Measurements from ENCODE around the gene SYNGR3.

SYNGR3 gene

DNA sequence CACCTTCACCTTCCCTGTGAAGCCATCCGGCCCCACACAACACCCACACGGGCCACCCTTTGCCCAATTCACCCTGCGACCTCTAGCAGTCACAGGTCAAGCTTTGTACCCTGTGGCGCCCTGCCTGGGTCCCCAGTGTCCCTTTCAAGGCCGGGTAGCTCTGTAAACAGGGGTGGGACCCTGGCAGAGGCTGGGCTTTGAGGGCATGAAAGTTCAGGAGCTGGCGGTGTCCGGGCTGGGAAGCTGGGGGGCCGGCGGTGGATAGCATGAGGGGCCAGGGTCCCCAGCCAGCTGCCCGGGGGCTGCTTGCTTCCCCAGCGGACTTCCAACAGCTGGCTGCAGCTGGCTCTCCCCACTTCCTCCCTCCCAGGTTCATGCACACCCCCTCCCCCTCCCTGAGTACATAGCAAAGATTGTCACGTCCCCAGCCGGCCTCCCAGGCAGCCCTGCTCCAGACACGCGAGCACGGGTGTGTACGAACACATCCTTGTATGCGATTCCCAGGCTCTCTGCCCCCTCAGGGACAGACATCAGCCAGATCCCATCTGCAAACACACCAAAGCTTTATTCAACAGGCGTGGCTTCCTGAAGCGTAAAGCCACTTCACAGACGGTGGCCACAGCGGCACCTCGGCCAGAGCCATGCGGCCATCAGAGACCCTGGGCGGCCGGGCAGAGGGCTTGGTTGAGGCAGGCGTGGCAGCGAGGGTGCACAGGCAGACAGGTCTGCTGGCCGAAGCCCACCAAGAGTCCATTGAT, 49.7 kb downstream of the SYNGR3 start:
- TF ChIP-seq, protein P1, sequence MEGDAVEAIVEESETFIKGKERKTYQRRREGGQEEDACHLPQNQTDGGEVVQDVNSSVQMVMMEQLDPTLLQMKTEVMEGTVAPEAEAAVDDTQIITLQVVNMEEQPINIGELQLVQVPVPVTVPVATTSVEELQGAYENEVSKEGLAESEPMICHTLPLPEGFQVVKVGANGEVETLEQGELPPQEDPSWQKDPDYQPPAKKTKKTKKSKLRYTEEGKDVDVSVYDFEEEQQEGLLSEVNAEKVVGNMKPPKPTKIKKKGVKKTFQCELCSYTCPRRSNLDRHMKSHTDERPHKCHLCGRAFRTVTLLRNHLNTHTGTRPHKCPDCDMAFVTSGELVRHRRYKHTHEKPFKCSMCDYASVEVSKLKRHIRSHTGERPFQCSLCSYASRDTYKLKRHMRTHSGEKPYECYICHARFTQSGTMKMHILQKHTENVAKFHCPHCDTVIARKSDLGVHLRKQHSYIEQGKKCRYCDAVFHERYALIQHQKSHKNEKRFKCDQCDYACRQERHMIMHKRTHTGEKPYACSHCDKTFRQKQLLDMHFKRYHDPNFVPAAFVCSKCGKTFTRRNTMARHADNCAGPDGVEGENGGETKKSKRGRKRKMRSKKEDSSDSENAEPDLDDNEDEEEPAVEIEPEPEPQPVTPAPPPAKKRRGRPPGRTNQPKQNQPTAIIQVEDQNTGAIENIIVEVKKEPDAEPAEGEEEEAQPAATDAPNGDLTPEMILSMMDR (IDR thresholded peaks at IDR 0.05; ENCODE audit: insufficient read depth, low read length, poor library complexity, severe bottlenecking): no peak
- Histone ChIP-seq H3K4me3 (replicated peaks; ENCODE audit: low read depth, low read length) (no peak overlapping the region), H3K27me3 (replicated peaks; ENCODE audit: control insufficient read depth, insufficient read depth, low read length) (no peaks in the 10 kb centered on the region), H3K36me3 (ENCODE audit: control insufficient read depth, insufficient read depth, low read length) (no peaks in the 10 kb centered on the region)
- no peak for DNase-seq (ENCODE audit: extremely low read depth, insufficient read length)

DNA sequence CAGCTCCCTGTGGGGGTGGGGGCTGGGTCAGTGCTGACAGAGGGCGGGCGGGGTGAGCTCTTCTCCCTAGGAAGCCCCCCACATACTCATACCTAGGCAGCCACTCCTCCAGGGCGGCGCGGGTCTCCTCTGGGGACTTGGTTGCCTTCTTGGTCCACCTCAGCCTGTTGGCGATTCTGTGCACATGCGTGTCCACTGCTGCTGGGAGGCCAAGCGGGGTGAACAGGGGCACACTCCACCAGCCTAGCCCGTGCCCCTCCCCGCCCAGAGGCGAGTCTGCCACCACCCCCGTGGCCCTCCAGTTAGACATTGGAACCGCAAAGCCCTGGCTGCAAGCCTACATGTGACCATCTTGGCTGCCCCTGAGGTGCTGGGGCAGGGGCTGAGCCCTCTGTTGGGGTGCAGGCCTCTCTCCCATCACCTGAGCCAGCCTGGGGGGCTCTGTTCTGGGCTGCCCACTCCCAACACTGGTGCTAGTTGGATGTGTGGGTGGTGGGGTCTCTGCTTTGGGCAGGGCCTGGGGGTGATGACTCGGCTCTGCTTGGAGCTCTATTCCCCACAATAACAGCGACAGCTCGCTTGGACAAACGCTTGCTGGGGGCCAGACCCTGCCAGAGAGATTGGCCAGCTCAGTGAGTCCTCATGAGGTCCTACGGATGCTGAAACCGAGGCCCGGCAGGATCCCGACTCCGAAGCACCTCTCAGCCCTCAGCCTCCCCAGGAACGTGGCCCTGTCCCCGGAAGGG, 50.4 kb downstream of the SYNGR3 start:
- Histone ChIP-seq H3K4me3 (replicated peaks; ENCODE audit: low read depth, low read length) (no peak overlapping the region), H3K27me3 (replicated peaks; ENCODE audit: control insufficient read depth, insufficient read depth, low read length) (no peaks in the 10 kb centered on the region), H3K36me3 (ENCODE audit: control insufficient read depth, insufficient read depth, low read length) (no peaks in the 10 kb centered on the region)
- no peak for DNase-seq (ENCODE audit: extremely low read depth, insufficient read length)
- TF ChIP-seq, protein P1 (IDR thresholded peaks at IDR 0.05; ENCODE audit: insufficient read depth, low read length, poor library complexity, severe bottlenecking): no peak

DNA sequence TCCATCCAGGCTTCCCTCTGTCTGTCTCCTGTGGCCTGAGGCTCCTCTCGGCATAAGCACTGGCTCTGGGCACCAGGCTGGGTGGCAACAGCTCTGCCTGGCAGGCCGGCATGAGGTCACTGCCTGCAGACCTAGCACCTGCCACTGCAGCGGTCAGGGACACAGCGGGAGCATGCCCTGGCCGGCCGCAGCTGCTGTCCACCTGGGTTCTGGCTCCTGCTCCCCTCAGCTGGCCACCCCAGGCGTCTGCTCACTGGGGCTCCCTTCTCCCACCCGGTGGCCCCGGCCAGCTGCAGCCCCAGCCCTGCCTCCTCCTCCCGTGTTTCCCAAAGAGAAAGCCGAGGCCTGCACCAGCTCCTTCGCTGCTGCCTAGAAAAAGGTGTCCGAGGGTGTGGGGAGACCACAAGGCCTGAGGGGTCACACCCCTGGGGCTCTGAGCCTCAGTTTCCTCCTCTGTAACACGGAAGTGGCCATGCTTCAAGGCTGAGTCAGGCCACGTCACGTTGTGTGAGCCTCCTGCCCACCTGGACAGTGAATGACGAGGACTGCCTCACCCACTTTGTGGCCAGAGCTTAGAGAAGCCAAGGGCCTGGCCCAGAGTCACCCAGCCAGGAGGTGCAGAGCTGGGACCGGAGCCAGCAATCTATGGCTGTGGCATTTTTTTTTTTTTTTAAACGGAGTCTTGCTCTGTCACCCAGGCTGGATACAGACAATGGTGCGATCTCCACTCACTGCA, 51.2 kb downstream of the SYNGR3 start:
- no peaks in the 10 kb centered on the region for H3K27me3 ChIP-seq (replicated peaks; ENCODE audit: control insufficient read depth, insufficient read depth, low read length)
- no peaks in the 10 kb centered on the region for H3K36me3 ChIP-seq (ENCODE audit: control insufficient read depth, insufficient read depth, low read length)
- no peak overlapping the region for H3K4me3 ChIP-seq (replicated peaks; ENCODE audit: low read depth, low read length)
- TF ChIP-seq, protein P1 (IDR thresholded peaks at IDR 0.05; ENCODE audit: insufficient read depth, low read length, poor library complexity, severe bottlenecking): no peak
- no peak for DNase-seq (ENCODE audit: extremely low read depth, insufficient read length)

DNA sequence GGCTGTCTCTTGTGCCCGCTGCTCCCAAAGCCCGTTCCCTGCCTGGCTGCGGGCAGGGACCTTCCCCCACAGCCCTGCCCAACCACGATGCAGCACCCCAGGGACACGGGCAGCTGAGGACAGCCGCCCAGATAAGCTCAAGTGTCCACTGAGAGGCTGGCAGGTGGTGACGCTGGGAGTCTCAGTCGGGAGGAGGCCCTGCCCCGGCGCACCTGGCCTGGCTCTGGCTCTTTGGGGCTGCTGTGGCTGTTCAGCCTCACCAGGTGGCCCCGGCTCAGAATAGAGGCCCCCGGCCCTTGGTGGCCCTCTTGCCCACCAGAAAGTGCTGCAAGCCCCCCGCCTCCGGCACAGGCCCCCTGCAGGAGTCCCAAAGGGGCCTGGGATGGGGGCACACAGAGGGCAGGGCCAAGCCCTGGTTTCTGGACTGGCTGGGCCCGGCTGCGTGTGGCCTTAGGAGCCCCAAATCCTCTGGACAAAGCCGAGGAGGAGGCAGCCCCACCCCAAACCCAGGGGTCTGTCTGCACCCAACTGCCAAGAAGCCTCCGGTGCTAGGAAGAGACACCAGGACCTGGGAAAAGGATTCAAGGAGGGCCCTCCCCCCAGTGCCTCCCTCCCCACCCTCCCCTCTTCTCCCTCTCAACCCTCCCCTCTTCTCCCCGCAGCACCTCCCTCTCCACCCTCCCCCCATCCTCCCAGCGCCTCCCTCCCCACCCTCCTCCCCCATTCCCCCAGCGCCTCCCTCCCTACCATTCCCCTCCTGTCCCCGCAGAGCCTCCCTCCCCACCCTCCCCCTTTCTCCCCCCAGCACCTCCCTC, 52.6 kb downstream of the SYNGR3 start:
- Histone ChIP-seq H3K27me3 (replicated peaks; ENCODE audit: control insufficient read depth, insufficient read depth, low read length) (no peaks in the 10 kb centered on the region), H3K4me3 (replicated peaks; ENCODE audit: low read depth, low read length) (no peak overlapping the region), H3K36me3 (ENCODE audit: control insufficient read depth, insufficient read depth, low read length) (no peaks in the 10 kb centered on the region)
- TF ChIP-seq, protein P1 (IDR thresholded peaks at IDR 0.05; ENCODE audit: insufficient read depth, low read length, poor library complexity, severe bottlenecking): no peak
- no peak for DNase-seq (ENCODE audit: extremely low read depth, insufficient read length)

DNA sequence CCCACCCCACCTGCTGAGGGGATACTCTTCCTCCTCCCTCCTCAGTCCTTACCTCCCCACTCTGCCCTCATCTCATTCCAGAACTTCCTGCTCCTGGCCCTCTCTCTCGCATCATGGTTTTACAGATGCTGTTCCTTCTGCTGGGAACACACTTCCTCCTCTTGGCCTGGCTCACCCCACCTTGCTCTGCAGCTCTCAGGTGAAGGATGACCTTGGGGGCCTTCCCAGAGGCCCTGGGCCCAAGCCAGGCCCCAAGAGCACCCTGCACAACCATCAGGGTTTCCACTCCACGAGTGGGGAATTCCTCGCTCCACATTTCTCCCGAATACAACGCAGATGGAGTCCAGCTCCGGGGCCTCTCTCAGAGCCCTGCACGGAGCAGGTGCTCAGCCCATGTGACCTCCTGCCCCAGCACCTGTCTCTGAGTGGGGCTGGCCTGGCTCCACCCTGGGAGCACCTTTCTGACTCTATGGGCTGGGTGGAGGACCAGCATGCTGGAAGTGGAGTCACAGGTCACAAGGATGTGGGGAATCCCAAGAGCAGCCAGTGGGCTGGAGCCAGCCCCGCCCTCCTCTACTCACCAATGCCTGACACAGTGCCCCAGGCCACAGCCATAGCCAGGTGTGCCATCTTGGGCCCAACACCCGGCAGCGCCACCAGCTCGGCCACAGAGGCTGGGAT, 53.4 kb downstream of the SYNGR3 start:
- TF ChIP-seq, protein P1 (IDR thresholded peaks at IDR 0.05; ENCODE audit: insufficient read depth, low read length, poor library complexity, severe bottlenecking): no peak
- H3K27me3 ChIP-seq (replicated peaks; ENCODE audit: control insufficient read depth, insufficient read depth, low read length): no peaks in the 10 kb centered on the region
- H3K4me3 ChIP-seq (replicated peaks; ENCODE audit: low read depth, low read length): no peak overlapping the region
- H3K36me3 ChIP-seq (ENCODE audit: control insufficient read depth, insufficient read depth, low read length): no peaks in the 10 kb centered on the region
- DNase-seq (ENCODE audit: extremely low read depth, insufficient read length): no peak

All from GM06990 (cell line).